22Rv1 (cell line): Measurements from ENCODE around the gene KCND2.

ENCODE experiments used
- CTCF ChIP-seq: fragments of 450-650 bp; IDR thresholded peaks from 2 replicates; pipeline ENCODE4 v1.5.1; 2017; ENCODE audit warnings: mild to moderate bottlenecking
- ZFX ChIP-seq: fragments of 450-650 bp; IDR thresholded peaks from 2 replicates; pipeline ENCODE4 v1.6.1; 2017; ENCODE audit warnings: antibody characterized with exemption, borderline replicate concordance

DNA sequence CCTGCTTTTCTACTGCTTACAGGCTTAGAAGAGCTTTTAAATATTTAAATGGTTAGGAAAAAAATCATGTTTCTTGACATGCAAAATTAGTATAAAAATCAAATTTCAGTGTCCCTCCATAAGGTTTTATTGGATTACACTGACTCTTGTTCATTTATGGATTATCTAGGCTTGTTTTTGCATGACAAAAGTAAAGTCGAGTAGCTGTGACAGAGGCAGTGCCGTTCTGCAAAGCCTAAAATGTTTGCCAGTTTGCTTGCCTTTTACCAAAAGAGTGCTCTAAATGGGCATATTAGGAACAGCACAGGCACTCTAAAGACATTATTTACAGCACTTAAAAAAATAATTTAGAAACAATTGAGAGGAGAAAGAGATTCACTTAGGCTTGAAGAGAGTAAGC lies 445.4 kb downstream of the KCND2 start:
- TF ChIP-seq CTCF (no peak), ZFX (no peak)
